ENCODE results near the gene RPS23. TPM values are rescaled to one million over a fixed set of nuclear protein-coding genes. Genes with fewer than 3 reads are reported as not detected.
A peak's percentile ranks its signal among the peaks of the same experiment; 100 is the strongest.

The RPS23 gene
- 2,144 TPM for polyA plus RNA-seq (2013, experiment 1 of 2; ENCODE audit: insufficient read length)
- 2,248 TPM for polyA plus RNA-seq (2013, experiment 2 of 2; ENCODE audit: insufficient read length)

DNA sequence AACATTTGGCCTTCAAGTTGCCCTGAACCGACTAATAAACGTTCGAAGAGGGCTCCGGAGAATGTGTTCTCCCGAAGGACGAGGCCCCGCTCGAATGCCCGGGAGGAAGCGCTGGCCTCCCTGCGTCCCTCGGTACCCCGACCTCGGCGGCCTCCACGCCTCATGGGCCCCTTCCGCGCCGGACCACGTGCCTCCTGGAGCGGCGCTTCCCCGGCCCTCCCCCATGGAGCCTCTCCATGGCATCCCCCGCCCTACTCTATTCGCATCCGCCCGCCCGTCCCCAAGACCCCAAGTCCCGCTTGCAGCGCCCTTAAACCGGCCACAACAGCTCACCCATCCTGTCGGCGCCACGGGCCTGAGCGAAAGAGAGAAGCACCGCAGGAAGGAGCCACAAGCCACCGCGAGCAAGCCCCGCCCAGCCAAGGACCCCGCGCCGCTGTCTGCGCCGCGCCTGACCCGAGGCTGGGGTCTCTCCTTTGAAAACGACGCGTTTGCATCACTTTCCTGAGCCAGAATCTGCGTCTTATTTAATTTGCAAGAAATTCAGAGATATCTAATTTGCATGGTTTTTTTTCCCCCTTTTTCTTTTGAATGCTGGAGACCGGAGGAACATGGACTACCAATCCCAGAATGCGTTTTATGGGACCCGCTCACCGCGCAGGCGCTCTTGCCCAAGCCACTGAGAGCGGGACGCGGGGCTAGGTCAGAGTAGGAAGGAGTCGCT is at the start of gene RPS23:
Gene RPS23 (minus strand): TSS at position 368 of the 724 bp plus-strand sequence. CDS start 31 bp downstream, at position 337.
- peak; percentile 92 for DNase-seq

GRCh38 chr5:82327941-82328340 is 49.8 kb upstream of the RPS23 start:
- no peak for DNase-seq

- DNase-seq = no peak
Observed at GRCh38 chr5:82325996-82326395, 47.8 kb upstream of the RPS23 start.

DNA sequence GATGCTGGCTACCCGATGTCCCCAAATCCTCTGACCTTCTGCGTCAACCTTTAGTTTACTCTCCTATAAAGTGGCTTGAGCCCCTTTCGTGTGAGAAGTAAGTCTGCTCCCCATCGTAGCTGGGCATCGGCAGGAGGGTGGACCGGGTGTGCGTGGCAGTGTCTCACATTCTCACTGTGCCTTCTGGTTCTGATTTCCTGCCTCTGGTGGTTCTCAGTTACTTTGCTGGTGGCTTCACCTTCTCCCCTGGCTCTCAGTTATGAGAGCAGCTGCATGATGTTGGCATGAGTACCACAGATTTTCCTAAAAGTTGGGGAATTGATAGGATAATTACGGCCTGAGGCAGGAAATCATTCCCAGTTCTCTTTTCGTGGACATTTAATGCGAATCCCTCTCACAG is 47.0 kb upstream of the RPS23 start:
- DNase-seq = no peak

DNA sequence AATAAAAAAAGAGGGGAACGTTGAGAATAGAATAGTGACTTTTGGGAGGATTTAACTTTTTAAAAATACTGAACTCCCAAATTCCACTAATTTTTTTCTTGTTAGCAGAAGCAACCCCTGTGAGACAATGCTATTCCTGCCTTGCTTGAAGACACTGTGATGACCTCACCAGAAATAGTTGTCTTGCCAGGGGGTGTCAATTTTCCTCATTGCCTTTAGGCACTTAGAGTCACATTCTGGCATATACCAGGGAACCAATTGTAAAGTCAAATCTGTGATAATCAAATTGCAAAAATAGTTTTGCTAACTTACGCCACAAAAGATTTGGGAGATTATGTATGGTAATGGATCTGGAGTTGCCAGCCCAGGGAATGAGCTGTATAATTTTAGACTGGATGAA is 42.8 kb upstream of the RPS23 start:
- no peak for DNase-seq

GRCh38 chr5:82319651-82320376 is 41.7 kb upstream of the RPS23 start:
- DNase-seq = no peak

DNA sequence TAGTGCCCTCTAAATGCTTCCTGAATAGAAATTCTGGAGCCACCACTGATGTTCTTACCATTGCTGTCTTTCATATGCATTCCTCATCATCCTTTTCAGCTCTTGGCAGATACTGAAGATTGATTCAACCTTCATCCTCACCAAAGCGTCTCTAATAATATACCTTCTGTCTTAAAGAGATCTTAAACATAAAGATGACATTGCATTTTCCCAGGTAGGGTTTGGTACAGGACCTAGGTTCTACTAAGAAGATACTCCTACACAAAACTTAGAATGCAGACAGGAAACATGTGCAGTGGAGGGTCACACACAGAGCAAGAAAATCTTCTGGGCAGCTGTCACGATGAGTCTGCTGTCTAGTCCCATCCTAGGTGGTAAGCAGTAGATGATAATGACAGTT is 41.0 kb upstream of the RPS23 start:
- no peak for DNase-seq

GRCh38 chr5:82314964-82315758 is 37.0 kb upstream of the RPS23 start:
- DNase-seq = peak; percentile 64

DNA sequence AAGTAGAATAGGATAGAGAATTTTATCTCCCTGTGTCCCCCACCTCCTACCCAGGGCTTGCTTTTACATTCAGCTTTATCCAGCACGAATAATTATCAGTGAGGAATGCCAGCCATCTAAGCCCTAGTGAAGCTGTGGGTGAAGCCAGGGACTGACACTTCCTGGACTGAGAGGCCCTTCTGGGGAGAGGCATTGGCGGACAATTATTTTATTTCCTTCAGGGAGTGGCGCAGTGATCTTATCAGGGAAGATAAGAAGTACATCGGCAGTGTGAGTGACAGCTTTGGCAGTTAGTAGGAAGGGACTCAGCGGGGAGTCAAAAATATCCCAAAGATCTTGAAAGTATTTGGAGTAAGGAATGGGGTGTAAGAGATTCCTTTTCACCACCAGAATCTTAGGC is 34.9 kb upstream of the RPS23 start:
- no peak for DNase-seq

- peak; percentile 78 for DNase-seq
Observed at GRCh38 chr5:82312373-82312856, 34.3 kb upstream of the RPS23 start.

GRCh38 chr5:82309091-82309531 is 31.0 kb upstream of the RPS23 start:
- peak; percentile 61 for DNase-seq

- no peak for DNase-seq
Observed at GRCh38 chr5:82308416-82308815, 30.3 kb upstream of the RPS23 start.

- DNase-seq = peak; percentile 40
Observed at GRCh38 chr5:82307451-82307850, 29.3 kb upstream of the RPS23 start.

DNA sequence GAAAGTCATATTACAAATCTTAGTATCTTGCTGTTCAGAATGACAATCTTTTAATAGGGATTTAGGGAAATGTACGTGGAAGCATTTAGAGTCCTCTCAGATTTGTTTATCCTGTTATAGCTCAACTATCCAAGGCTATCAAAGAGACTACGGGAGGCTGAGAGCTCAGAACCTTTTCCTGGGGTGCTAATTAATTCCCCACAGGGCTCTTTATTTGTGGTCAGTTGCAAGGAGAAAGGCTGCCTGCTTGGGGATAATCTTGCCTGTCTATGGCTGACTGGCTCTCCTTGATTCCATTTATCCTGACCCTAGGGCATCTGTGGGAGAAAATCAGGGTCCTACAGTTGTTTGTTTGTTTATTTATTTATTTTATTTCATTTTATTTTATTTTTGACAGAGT is 28.0 kb upstream of the RPS23 start:
- DNase-seq = no peak

DNA sequence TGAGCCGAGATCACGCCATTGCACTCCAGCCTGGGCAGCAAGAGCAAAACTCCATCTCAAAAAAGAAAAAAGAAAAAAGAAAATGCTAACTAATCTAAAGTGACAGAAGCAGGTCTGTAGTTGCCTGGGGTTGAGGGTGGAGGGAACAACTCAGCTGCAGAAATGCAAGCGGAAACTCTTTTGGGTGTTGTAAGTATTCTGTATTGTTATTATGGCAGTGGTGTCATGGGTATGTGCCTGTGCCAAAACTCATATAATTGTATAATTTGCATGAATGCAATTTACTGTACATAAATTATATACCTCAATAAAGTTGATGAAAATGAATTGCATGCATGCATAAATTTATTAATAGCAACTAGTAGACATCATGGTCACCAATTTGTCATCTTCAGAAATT is 23.0 kb upstream of the RPS23 start:
- DNase-seq = no peak

DNA sequence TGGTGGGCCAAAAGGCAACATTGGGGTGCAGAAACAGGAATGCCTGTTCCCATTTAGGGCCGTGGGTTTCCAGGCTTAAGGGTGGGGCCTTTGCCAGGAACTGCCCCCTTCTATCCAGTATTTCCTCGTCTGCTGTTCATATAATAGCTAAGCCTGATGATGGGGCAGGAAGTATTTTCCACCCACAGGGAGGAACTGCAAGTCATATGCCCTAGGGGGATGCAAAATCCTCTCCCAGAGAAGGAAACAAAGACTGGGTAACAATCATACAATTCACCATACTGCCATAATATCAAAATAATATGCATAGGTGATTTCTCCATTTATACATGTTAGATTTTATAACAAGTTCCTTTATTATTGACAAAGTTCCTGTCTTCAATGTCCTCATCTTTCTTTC is 20.5 kb upstream of the RPS23 start:
- no peak for DNase-seq

DNA sequence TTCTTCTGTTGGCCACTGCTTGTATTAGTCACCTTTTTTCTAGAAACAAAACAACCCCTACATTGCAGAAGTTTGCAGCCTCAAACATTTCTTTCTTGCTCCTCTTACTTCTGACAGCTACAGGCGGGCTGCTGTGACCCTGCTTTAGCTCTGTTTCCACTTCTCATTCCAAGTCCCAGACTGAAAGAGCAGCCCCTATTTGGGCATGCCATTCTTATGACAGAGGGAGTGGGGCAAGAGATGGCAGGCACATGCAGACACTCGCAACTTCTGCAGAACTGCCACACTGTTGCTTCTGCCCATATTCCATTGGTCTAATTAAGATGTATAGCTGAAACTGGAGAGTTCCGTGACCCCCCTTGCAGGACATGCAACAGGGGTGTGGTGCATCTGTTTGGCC is 19.6 kb upstream of the RPS23 start:
- DNase-seq = no peak

DNA sequence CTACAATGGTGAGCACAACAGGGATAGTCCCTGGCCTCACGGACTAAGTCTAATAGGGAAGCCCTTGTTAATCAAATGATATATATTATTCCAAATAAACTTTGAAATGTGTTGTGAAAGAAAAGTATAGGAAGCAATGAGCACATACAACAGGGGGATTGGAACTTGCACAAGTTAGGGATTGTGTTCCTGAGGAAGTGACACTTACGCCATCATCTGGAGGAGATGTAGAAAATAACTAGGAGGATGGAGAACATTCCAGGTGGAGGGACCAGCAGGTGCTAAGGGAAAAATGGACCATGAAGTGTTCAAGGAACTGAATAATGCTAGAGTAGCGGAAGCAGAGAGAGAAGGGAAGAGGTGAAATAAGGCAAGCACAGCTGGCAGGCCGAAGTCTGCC is 18.8 kb upstream of the RPS23 start:
- no peak for DNase-seq

DNA sequence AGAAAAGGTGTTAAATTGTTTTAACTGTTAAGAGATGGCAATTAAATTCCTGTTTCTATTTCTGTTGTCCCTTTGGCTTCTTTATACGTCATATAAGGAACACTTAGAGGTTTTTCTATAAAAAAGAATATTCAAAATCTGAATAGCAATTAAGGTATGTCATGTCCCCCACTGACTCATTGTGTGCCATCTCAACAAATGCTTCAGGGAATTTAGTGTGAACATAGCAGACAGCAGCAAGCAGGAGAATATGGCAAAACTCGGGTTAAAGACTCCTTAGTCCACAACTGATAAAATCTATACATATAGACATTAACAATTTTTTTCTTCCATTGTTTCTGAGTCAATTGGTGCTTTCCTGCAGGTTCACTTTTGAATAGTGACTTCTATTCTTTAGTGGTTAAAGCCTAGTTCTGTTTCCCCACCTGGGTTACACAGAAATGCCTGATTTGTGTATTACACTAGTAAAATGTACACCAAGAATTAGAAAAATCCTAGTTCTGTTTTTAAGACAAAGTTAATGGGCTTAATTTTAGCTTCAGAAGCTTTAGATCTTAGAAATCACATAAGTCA is 17.9 kb upstream of the RPS23 start:
- DNase-seq = no peak

DNA sequence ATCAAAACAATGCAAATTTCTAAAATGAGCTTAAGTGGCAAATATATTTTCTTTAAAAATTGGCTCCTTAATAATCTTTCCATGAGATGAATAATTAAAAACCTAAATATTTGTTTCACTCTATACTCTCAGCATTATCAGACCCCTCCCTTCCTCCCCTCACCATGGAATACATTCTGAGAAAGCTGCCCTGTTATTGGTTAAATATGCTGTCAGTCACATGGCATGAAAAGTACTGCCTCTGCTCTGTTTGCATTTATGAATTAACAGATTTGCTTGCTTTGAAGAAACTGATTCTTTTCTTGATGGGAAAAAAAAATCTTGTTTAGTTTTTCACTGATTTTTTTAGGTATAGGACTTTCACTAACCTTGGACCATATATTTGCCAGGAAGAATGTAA is 17.0 kb upstream of the RPS23 start:
- DNase-seq = no peak

- DNase-seq = no peak
Observed at GRCh38 chr5:82291420-82291819, 13.3 kb upstream of the RPS23 start.

DNA sequence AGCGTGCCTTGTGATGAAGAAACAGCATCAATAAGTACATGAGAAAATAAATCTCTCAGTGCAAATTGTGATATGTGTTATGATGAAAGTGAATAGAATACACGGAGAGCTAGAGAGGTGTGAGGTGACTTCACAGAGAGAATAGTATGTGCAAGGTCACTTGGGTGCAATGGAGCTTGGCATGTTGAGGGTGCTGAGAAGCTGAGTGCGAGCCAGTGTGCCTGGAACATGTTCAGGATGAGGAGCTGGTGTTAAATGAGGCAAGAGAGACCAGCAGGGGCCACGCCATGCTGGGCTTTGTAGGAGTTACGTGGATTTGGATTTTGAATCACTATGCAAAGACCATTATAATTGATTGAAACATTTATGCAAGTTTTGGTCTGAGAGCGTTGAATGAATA is 12.8 kb upstream of the RPS23 start:
- DNase-seq = no peak

GRCh38 chr5:82290005-82290404 is 11.9 kb upstream of the RPS23 start:
- no peak for DNase-seq

Measured in fibroblast of skin of abdomen (primary cell).